Endothelial cell (in vitro differentiated cells): ENCODE results near the gene ITM2C. TPM values are rescaled to one million over a fixed set of nuclear protein-coding genes. Genes with fewer than 3 reads are reported as not detected.

Source experiments
- DNase-seq: peaks from one replicate; pipeline ENCODE4 v3.0.0; 2021; ENCODE audit warnings: low spot score
- H3K27ac Mint-ChIP-seq: one replicate; pipeline ENCODE4 v1.8.0; 2021; ENCODE audit warnings: mixed read lengths, inconsistent platforms; ENCODE audit not compliant: unreplicated experiment
- H3K27me3 Mint-ChIP-seq: one replicate; pipeline ENCODE4 v1.8.0; 2021; ENCODE audit warnings: mild to moderate bottlenecking, moderate library complexity, mixed read lengths, inconsistent platforms; ENCODE audit not compliant: unreplicated experiment
- H3K36me3 Mint-ChIP-seq: one replicate; pipeline ENCODE4 v1.8.0; 2021; ENCODE audit warnings: mild to moderate bottlenecking, low read depth, mixed read lengths, inconsistent platforms; ENCODE audit not compliant: unreplicated experiment
- H3K4me1 Mint-ChIP-seq: one replicate; pipeline ENCODE4 v1.8.0; 2021; ENCODE audit warnings: mild to moderate bottlenecking, mixed read lengths, inconsistent platforms; ENCODE audit not compliant: unreplicated experiment
- H3K4me3 Mint-ChIP-seq: one replicate; pipeline ENCODE4 v1.8.0; 2021; ENCODE audit warnings: mild to moderate bottlenecking, mixed read lengths, inconsistent platforms; ENCODE audit not compliant: unreplicated experiment
- H3K9me3 Mint-ChIP-seq: one replicate; pipeline ENCODE4 v1.8.0; 2021; ENCODE audit warnings: mixed read lengths, inconsistent platforms; ENCODE audit not compliant: unreplicated experiment
- CTCF ChIP-seq: fragments of 200-600 bp; sonication (generic); IDR thresholded peaks from one replicate; pipeline ENCODE4 v1.5.0; 2021; ENCODE audit warnings: antibody characterized with exemption; ENCODE audit not compliant: unreplicated experiment
- total RNA-seq: library from RNA; stranded (reverse); fragmentation: NEBNext Ultra II Directional; extraction: Animal tissue kit (Norgen Biotek cat#: 25700); gene quantifications from one replicate; pipeline ENCODE4 v1.2.1, GENCODE V29; 2021; ENCODE audit not compliant: unreplicated experiment

ITM2C gene
- total RNA-seq, 1 donor from 2014 or later, result 279 TPM

- peaks cover 7% of the 10 kb centered on the region for H3K27me3 Mint-ChIP-seq
- H3K36me3 Mint-ChIP-seq, result peaks cover 4% of the 10 kb centered on the region
- no peaks in the 10 kb centered on the region for H3K9me3 Mint-ChIP-seq
- no peak overlapping the region for H3K4me3 Mint-ChIP-seq
- TF ChIP-seq CTCF, result no peak
- DNase-seq, result no peak
- no peak overlapping the region for H3K27ac Mint-ChIP-seq
- H3K4me1 Mint-ChIP-seq, result no peaks in the 10 kb centered on the region
These were observed 36.3 kb upstream of the ITM2C start for GRCh38 chr2:230828272-230828961.

GRCh38 chr2:230829293-230829692, 35.4 kb upstream of the ITM2C start:
- Mint-ChIP-seq H3K27me3 (peaks cover 7% of the 10 kb centered on the region), H3K4me1 (no peaks in the 10 kb centered on the region), H3K9me3 (no peaks in the 10 kb centered on the region), H3K36me3 (peaks cover 4% of the 10 kb centered on the region), H3K27ac (no peak overlapping the region), H3K4me3 (no peak overlapping the region)
- DNase-seq, result no peak
- TF ChIP-seq CTCF, result no peak

GRCh38 chr2:230829959-230830358, 34.8 kb upstream of the ITM2C start:
- H3K4me1 Mint-ChIP-seq, result no peaks in the 10 kb centered on the region
- peaks cover 4% of the 10 kb centered on the region for H3K36me3 Mint-ChIP-seq
- TF ChIP-seq CTCF, result no peak
- no peak overlapping the region for H3K4me3 Mint-ChIP-seq
- H3K9me3 Mint-ChIP-seq, result no peaks in the 10 kb centered on the region
- no peak for DNase-seq
- no peak overlapping the region for H3K27ac Mint-ChIP-seq
- H3K27me3 Mint-ChIP-seq, result peaks cover 7% of the 10 kb centered on the region

- no peaks in the 10 kb centered on the region for H3K4me1 Mint-ChIP-seq
- no peak overlapping the region for H3K27ac Mint-ChIP-seq
- peaks cover 4% of the 10 kb centered on the region for H3K36me3 Mint-ChIP-seq
These were observed 34.3 kb upstream of the ITM2C start for GRCh38 chr2:230830428-230830827.

More at GRCh38 chr2:230830428-230830827, 34.3 kb upstream of the ITM2C start:
- Mint-ChIP-seq H3K9me3 (no peaks in the 10 kb centered on the region), H3K27me3 (peaks cover 7% of the 10 kb centered on the region), H3K4me3 (no peak overlapping the region)
- DNase-seq, result no peak
- TF ChIP-seq CTCF, result no peak
